Stimulated activated CD4-positive, alpha-beta T cell treated with anti-CD3 and anti-CD28 coated beads, Interleukin-2, amount 100 ng/mL, for 24 hours (primary cell): ENCODE measurements around the gene AQP12A.
"Not testable (repeated sequence)": the region's sequence is repeated elsewhere in the genome, so short reads cannot be mapped to it uniquely, and the experiment has no call there.

Source experiments
- DNase-seq, 2 donors: peaks; one replicate each; pipeline ENCODE4 v3.0.0-alpha.2; 2020

Gene AQP12A

DNA sequence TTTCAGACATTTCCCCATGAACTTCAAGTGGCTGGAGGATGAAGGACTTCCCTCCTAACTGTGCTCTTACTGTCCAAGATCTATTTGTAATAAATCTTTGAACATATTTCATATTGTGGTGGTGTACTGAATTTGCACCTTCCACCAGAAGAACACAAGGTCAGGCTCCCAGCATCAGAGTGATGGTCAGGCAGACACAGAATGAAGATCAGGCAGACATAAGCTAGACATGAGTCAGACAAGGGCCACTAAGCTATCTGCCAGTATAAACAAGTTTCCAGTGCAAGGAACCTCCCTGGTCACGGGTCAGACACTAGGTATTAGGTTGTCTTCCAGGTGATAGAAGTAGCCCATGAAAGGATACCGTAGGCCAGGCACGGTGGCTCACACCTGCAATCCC lies 29.0 kb upstream of the AQP12A start:
- DNase-seq, result no peak

DNA sequence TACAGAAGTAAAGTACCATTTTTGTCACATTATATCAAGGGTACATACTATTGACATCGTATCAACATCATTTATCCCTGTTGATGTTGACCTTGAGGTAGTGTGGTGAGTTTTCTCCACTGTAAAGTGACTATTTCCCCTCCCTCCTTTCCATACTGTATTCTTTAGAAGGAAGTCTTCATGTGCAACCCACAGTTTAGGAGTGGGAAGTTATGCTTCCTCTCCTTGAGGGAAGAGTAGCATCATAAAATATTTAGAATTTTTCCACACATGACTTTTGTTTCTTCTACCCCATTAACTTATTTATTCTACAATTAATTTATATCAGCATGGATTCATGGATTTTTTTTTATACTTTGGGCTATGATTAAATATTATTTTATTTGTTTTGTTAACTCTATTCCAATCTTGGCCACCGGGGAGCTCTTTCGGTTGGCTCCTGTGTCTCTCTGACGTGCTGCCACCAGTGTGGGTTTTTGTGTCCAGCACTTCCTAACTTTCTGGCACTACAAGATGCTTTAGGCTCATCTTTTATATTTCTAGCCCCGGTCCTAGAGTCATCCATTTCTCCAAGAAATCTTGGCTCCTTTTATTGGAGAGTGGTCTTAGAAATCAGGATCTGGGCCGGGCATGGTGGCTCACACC lies 28.0 kb upstream of the AQP12A start:
- no peak for DNase-seq

DNA sequence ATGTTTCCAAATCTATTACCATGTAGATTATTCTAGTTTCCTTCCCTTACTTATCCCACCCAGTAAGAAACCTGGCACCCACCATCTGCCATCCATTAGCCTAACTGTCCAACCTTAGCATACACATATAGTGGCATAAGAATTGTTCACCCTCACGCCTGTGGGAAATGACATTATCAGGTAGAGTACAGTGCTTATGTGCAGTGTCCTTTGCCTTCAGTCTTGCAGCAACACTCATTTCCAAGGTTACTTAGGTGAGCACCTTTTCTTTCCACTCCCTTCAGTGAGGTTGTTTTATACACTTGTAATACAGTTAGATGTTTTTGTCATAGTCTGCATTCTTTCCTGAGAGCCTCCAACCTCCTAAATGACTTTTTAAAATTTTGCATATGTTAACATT lies 27.0 kb upstream of the AQP12A start:
- no peak for DNase-seq

- DNase-seq, result no peak
Measured at GRCh38 chr2:240670402-240670801, 21.3 kb upstream of the AQP12A start.

DNA sequence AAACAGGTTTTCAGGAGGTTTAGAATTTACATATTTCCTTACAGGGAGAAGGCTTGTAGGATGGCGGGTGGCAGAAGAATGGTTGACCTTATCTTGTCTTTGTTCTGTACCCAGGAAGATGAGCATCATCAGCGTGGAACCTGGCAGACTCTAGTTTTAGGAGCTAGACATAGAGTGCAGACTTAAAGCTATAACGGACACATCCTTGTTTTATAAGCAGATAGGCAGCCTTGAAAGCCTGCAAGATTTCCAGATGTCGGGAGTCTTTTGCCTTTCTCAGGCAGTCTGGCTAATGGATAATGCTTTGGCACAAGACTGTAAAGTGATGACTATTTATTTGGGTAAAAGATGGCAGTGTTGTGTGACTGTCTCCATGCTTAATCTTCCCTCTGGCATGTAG lies 20.7 kb upstream of the AQP12A start:
- DNase-seq, result no peak

DNA sequence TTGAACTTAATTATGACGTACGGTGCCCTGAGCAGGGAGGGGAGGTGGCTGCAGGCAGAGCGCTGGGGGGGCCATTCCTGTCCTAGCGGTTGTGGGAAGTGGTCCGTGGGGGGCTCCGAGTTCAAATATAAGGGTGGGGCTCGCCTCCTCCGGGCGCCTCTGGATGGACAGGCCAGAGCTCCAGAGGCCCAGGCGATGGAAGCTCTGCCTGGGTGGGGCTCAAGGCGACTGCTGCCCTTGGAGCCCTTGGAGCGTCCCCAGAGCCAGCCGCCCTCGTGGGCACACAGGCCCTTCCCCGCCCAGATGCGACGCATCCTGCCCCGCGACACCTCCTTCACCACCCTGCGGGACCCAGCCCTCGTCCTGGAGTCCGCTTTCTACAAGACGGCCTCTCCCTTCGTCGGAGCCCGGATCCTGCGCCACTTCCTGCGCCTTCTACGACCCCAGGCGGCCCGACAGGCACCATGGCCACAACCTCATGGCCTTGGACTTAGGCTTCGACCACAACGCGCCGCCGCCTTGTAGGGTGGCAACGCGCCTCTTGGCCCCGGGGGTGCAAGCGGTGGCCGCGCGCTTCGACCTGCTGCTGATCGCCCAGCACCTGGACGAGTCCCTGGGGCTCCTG lies 19.5 kb upstream of the AQP12A start:
- no peak for DNase-seq

- DNase-seq, result no peak
Measured at GRCh38 chr2:240672701-240673190, 18.9 kb upstream of the AQP12A start.

DNA sequence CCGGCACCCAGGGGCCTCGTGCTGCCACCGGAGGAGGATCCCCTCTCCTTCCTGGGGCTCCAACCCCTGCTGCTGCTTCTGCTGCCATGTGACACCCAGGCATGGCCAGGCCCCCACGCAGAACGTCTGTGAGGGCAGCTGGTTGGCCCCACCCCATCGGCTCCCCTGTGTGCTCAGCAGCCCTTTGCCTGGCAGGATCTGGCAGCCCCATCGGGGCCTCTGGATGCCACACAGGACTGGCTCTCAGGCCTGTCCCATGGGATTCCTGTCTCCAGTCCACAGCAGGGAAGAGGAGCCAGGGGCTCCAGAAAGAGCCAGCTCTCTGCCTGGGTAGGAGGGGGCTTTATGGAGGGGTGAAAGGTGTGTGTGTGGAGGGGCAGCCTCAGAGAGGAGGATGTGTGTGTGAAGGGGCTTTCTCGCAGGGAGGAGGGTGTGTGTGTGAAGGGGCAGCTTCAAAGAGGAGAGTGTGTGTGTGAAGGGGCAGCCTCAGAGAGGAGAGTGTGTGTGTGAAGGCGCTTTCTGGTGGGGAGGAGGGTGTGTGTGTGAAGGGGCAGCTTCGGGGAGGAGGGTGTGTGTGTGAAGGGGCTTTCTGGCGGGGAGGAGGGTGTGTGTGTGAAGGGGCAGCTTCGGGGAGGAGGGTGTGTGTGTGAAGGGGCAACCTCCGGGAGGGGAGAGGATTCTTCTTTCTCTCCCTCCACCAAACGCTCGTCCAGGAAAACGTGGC lies 17.0 kb upstream of the AQP12A start:
- not testable (repeated sequence) for DNase-seq

GRCh38 chr2:240675345-240675744 lies 16.3 kb upstream of the AQP12A start:
- DNase-seq, result not testable (repeated sequence)

DNA sequence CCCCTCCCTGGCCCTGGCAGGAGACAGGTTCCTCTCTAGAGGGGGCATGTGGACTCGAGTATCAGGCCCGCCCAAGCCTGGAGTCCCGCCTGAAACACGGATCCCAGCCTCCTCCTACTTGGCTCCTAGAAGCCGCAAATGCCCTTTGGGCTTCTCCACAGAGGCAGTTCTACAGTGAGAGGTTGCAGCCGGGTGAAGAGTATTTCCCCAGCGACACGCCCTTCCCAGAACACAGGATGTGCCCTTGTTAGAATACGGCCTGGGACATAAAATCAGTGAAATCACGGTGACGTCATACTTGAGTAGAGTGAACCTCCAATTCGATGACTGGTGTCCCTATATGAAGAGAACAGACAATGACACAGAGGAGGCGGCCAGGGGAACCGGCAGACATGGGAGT lies 13.6 kb upstream of the AQP12A start:
- DNase-seq, result not testable (repeated sequence)

GRCh38 chr2:240678909-240679308 lies 12.8 kb upstream of the AQP12A start:
- not testable (repeated sequence) for DNase-seq

GRCh38 chr2:240680185-240680584 lies 11.5 kb upstream of the AQP12A start:
- not testable (repeated sequence) for DNase-seq

GRCh38 chr2:240682431-240683224 lies 9.0 kb upstream of the AQP12A start, which contains the start of gene AQP12B:
AQP12B (minus strand) TSS chr2:240682885; CDS start chr2:240682837, 48 bp downstream.
- not testable (repeated sequence) for DNase-seq

GRCh38 chr2:240683329-240683979 lies 8.2 kb upstream of the AQP12A start:
- DNase-seq, result not testable (repeated sequence)

GRCh38 chr2:240683980-240684728 lies 7.5 kb upstream of the AQP12A start:
- not testable (repeated sequence) for DNase-seq

GRCh38 chr2:240685771-240686371 lies 5.8 kb upstream of the AQP12A start:
- DNase-seq, result no peak

DNA sequence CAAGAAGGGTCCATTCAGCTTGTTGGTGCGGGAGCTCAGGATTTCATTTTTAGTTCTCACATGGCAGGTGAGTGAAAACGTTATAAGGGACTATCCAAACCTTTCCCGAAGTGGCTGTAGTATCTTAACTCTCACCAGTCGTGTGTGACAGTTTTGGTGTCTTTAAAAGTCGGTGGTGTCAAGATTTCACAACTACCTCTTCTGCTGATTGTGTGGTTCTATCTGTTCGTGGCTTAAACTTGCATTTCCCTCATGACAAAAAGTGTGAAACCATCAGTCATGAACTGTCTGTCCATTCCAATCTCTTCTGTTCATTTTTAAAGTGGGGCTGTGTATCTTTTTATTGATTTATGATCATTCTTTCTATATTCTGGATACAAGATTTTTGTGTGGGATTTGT lies 5.2 kb upstream of the AQP12A start:
- DNase-seq, result no peak

DNA sequence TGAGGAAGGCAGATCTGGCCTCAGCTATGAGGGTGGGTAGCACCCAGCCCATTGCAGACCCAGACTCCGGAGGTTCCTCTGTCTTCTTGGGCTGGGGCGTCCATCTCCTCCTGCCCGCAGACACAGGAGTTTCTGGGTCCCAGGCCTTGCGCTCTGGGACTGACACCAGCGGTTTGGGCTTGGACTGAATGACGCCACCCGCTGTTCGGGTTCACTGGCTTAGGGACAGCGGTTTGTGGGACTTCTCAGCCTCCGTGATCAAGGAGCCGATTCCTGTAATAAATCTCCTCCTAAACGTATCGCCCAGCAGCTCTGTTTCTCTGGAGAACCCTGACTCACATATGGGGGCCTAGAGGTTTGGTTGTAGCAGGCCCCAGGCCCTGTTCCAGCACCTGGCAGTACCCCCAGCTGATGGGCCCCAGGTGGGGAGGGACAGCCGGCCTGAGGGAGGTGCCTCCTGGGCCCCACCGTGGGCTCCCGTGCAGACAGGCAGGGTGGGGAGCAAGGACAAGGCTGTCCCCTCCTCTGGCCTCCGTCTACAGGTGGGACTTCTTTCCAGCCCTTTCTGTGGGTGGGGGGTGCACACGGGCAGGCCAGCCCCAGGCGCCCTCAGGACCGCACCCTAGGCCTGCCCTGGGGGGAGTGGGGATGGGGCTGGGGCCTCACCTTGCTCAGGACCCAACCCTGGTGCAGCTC lies 4.5 kb upstream of the AQP12A start:
- DNase-seq, result no peak

DNA sequence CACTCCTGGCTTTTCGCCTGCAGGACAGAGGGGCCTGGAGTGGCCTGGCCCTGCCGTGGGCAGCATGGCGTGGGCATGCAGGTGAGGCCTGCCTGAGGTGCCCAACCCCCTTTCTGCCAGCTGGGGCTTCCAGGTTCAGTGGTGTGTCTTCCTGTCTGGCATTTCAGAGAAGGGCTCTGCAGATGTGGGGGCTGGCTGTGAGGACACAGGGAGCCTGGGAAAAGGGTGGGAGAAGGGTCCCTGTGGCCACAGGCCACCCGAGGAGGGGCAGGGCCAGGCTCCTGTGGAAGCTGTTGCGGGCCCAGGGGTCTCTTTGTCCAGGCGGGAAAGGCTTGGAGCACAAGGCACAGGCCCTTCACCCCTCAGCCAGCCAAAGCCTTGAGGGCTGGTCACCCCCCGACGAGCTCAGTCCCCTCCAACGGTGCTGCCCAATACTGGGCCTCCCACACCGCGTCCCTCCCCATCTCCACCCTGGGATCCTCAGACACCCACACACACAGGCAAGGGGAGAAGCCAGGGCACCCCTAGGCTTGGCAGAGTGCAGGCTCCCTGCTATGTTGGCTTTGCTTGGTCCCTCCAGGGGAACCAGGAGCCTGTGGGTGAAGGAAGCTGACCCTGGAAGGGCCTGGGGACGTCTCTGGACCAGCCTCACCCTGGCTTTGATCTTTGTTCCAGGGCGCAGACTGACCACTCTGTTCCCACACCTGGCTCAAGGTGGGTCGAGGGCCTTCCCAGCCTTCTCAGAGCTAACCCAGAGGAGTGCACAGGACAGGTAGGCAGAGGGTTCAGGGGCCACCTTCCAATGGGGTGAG lies 3.7 kb upstream of the AQP12A start:
- DNase-seq, result no peak

DNA sequence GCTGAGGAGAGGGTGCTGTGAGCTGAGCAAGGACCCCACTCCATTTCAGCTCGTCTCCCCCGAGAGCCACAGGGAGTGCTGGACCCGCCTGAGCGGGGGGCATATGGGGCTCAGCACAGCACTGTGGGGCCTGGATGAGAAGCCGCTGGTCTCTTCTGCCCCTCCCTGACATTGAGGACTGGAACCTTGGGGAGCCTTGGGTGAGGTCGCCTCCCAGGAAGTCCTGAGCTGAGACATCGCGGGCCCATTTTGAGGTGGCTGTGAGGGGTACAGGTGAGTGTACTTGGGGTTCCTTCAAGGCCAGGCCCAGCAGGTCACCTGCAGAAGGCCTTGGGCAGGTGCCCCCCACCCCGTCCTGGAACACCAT lies 3.1 kb upstream of the AQP12A start:
- no peak for DNase-seq
